Skeletal muscle cell (primary cell): ENCODE data around the gene FBN1.
A peak's percentile ranks its signal among the peaks of the same experiment; 100 is the strongest.

ENCODE experiments used
- DNase-seq: peaks from one replicate; pipeline ENCODE4 v3.0.0-alpha.2; 2010; ENCODE audit warnings: low read depth
- H3K4me3 ChIP-seq: 2 replicates; pipeline ENCODE4 v1.5.1; 2011; ENCODE audit warnings: low read depth, mild to moderate bottlenecking, control low read depth, low read length, moderate library complexity

FBN1 gene

GRCh38 chr15:48645558-48646330, at the start of gene FBN1:
TSS of gene FBN1 (minus strand) at chr15:48645709. CDS start at chr15:48644769, 940 bp downstream.
- H3K4me3 ChIP-seq: peak within 1 kb of the TSS; percentile 70
- DNase-seq: peak; percentile 80

- DNase-seq: no peak
- H3K4me3 ChIP-seq: no peak overlapping the region
These were observed 48.0 kb upstream of the FBN1 start for GRCh38 chr15:48693484-48693883.

- no peak for DNase-seq
- no peak overlapping the region for H3K4me3 ChIP-seq
These were observed 43.0 kb upstream of the FBN1 start for GRCh38 chr15:48688493-48688892.

- no peak for DNase-seq
- no peak overlapping the region for H3K4me3 ChIP-seq
These were observed 38.7 kb upstream of the FBN1 start for GRCh38 chr15:48683991-48684765.

GRCh38 chr15:48682942-48683651, 37.6 kb upstream of the FBN1 start:
- DNase-seq: peak; percentile 66
- H3K4me3 ChIP-seq: no peak overlapping the region

- no peak for DNase-seq
- H3K4me3 ChIP-seq: no peak overlapping the region
These were observed 35.8 kb upstream of the FBN1 start for GRCh38 chr15:48681353-48681752.

- DNase-seq: peak; percentile 82
- no peak overlapping the region for H3K4me3 ChIP-seq
These were observed 35.3 kb upstream of the FBN1 start for GRCh38 chr15:48680841-48681240.

- DNase-seq: no peak
- H3K4me3 ChIP-seq: no peak overlapping the region
These were observed 34.4 kb upstream of the FBN1 start for GRCh38 chr15:48679952-48680351.

GRCh38 chr15:48678851-48679250, 33.3 kb upstream of the FBN1 start:
- H3K4me3 ChIP-seq: no peak overlapping the region
- DNase-seq: no peak

GRCh38 chr15:48677821-48678220, 32.3 kb upstream of the FBN1 start:
- DNase-seq: no peak
- H3K4me3 ChIP-seq: no peak overlapping the region

GRCh38 chr15:48675436-48675835, 29.9 kb upstream of the FBN1 start:
- peak; percentile 45 for DNase-seq
- H3K4me3 ChIP-seq: no peak overlapping the region

- peak; percentile 45 for DNase-seq
- no peak overlapping the region for H3K4me3 ChIP-seq
These were observed 29.4 kb upstream of the FBN1 start for GRCh38 chr15:48674876-48675275.

GRCh38 chr15:48672206-48672605, 26.7 kb upstream of the FBN1 start:
- no peak for DNase-seq
- no peak overlapping the region for H3K4me3 ChIP-seq

- peak; percentile 100 for DNase-seq
- H3K4me3 ChIP-seq: no peak overlapping the region
These were observed 25.9 kb upstream of the FBN1 start for GRCh38 chr15:48671103-48672022.

- no peak for DNase-seq
- no peak overlapping the region for H3K4me3 ChIP-seq
These were observed 22.2 kb upstream of the FBN1 start for GRCh38 chr15:48667701-48668100.

GRCh38 chr15:48664436-48664835, 18.9 kb upstream of the FBN1 start:
- H3K4me3 ChIP-seq: no peak overlapping the region
- DNase-seq: no peak

GRCh38 chr15:48657950-48658591, 12.6 kb upstream of the FBN1 start:
- no peak overlapping the region for H3K4me3 ChIP-seq
- DNase-seq: no peak

GRCh38 chr15:48654801-48655200, 9.3 kb upstream of the FBN1 start:
- no peak overlapping the region for H3K4me3 ChIP-seq

More at GRCh38 chr15:48654801-48655200, 9.3 kb upstream of the FBN1 start:
- no peak for DNase-seq
